GM18867 (cell line): ENCODE measurements around the gene ANKS1A.
A peak's percentile ranks its signal among the peaks of the same experiment; 100 is the strongest.
"Not testable (repeated sequence)": the region's sequence is repeated elsewhere in the genome, so short reads cannot be mapped to it uniquely, and the experiment has no call there.

Experiments
- ATAC-seq: cut with Tn5 transposase; IDR thresholded peaks from one replicate; pipeline ENCODE4 v1.9.1; 2021; ENCODE audit warnings: mild to moderate bottlenecking, moderate library complexity; ENCODE audit not compliant: unreplicated experiment

The ANKS1A gene, protein sequence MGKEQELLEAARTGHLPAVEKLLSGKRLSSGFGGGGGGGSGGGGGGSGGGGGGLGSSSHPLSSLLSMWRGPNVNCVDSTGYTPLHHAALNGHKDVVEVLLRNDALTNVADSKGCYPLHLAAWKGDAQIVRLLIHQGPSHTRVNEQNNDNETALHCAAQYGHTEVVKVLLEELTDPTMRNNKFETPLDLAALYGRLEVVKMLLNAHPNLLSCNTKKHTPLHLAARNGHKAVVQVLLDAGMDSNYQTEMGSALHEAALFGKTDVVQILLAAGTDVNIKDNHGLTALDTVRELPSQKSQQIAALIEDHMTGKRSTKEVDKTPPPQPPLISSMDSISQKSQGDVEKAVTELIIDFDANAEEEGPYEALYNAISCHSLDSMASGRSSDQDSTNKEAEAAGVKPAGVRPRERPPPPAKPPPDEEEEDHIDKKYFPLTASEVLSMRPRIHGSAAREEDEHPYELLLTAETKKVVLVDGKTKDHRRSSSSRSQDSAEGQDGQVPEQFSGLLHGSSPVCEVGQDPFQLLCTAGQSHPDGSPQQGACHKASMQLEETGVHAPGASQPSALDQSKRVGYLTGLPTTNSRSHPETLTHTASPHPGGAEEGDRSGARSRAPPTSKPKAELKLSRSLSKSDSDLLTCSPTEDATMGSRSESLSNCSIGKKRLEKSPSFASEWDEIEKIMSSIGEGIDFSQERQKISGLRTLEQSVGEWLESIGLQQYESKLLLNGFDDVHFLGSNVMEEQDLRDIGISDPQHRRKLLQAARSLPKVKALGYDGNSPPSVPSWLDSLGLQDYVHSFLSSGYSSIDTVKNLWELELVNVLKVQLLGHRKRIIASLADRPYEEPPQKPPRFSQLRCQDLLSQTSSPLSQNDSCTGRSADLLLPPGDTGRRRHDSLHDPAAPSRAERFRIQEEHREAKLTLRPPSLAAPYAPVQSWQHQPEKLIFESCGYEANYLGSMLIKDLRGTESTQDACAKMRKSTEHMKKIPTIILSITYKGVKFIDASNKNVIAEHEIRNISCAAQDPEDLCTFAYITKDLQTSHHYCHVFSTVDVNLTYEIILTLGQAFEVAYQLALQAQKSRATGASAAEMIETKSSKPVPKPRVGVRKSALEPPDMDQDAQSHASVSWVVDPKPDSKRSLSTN

DNA sequence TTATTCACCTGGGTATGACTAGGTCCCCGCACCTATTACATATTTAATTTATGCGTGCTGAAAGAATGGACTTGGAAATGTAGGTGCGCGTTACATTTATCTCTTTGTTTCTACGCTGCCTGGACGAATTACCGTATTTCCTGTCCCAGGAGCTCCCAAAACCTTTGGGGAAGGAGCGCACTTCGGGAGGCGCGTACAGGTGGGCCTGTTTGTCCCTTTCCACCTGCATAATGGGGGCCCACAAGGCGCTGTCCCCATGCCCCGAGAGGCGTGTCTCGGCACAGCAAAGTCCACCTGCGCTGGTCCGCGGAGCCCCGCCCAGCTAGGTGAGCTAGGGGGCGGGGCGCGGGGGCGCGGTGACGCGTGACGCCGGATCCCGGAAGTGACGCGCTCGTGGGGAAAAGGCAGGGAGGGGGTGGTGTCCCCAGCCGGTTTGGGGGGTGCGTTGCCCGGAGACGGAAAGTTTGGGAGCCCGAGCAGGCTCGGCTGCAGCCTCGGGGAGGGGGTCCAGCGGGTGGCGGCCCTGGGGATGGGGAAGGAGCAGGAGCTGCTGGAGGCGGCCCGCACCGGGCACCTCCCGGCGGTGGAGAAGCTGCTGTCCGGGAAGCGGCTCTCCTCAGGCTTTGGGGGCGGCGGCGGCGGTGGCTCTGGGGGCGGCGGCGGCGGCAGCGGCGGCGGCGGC, at the start of gene ANKS1A:
ANKS1A (plus strand) TSS at position 382 of the 682 bp plus-strand sequence; CDS start at position 530, 148 bp downstream.
- peak; percentile 60 for ATAC-seq

DNA sequence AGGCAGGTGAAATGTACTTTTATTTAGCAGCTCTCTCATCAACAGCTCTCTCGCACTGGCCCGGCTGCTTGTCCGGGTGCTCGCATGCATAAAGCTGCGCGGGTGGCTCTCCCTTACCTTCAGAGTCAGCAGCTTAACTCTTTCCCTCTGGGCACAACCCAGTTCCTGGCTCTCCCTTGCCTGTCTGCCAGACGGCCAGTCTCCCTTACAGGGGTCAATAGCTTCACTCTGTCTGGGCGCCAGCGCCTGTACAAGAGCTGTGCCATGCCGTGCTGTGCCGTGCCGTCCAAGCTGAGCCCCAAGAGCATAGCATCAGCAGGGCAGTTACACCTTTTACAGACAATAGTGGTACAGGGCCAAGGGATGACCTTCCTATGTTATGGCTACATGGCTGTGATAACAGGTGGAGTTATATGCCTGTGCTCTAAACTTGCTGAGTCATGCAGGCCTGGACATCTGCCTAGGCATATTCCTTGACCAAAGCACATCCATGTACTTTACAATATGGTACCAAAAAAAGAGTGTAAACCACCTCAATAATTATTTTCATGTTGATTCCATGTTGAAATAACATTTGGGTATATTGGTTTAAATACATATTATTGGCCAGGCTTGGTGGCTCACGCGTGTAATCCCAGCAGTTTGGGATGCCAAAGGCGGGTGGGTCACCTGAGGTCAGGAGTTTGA, 49.2 kb upstream of the ANKS1A start:
- no peak for ATAC-seq

DNA sequence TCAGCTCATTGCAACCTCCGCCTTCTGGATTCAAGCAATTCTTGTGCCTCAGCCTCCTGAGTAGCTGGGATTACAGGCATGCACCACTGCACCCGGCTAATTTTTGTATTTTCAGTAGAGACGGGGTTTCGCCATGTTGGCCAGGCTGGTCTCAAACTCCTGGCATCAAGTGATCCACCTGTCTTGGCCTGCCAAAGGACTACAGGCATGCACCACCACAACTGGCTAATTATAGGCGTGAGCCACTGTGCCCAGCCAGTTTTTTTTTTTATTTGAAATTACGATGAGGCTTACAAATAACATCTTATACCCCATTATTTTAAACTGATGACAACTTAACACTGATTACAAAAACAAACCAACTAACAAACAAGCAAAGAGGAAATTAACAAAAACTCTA, 40.0 kb upstream of the ANKS1A start:
- not testable (repeated sequence) for ATAC-seq

DNA sequence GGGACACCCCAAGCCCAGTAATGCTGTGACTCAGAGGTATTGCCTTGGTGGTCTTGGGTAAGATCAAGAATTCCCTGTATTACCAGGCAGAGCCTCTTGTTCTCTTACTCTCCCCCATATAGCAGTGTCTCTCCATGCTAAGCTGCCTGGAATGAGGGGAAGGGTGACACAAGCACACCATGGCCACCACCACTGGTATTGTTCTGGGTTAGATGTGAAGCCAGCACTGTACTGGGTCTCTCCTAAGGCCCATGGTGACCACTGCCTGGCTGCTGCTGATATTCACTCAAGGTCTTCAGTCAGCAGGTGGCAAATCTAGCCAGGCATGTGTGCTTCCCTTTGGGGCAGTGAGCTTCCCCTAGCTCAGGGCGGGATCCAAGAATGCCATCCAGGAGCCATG, 37.7 kb upstream of the ANKS1A start:
- ATAC-seq = no peak

DNA sequence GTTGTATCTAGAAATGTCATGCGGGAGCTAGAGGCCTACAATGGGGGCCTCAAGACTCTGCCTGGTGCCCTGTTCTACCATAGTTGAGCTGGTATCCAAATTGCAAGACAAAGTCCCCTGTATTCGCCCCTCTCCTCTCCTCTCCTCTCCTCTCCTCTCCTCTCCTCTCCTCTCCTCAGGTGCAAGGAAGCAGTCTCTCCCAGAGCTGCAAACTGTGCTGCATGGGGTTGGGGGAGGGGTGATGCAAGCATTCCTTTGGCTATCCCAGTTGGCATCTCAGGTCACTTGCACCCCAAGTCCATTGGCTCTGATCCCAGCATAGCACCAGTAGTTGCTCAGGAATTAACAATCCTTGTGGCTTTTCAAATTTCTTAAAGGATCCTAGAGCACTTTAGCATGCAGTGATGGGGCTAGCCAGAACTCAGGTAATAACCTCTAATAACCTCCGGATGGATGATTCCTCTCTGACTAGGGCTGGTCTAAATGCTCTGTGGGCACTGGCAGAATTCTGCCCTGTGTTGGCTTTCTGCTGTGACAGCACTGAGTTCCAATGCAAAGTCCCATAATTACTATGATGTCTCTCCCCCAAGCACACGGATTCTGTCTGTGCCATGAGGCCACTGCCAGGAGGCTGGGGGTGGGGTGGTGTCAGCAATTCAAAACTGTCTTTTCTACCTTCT, 36.5 kb upstream of the ANKS1A start:
- no peak for ATAC-seq

DNA sequence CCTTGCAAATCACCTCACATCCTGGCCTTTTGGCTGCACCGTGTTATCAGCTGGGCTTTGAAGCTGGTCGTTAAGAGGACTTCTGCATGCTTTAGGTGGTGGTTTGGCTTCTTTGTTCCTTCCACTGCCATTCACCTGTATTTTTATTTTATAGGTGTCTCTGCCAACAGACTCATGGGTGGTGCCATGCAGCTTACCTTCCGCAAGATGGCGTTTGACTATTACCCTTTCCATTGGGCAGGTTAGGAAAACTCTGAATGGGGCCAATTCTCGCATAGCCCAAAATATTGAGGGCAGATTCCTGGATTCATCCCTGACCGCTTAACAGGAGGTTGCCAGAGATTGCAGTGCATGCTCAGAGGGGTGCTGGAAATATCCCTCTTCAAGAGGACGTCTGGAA, 33.6 kb upstream of the ANKS1A start:
- ATAC-seq = no peak

DNA sequence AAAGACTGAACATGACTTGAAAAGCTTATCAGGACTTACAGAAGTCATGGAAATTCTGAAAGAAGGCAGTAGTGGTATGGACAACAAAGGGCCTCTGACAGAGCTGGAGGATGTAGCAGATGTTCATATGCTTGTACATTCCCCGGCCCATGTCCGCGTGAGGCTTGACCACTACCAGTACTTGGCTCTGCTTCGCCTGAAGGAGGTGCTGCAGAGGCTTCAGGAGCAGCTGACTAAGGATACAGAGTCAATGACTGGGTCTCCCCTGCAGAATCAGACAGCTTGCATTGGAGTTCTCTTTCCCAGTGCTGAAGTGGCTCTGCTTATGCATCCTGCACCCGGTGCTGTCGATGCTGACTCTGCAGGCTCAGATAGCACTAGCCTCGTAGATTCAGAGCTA, 30.4 kb upstream of the ANKS1A start:
- ATAC-seq = no peak

DNA sequence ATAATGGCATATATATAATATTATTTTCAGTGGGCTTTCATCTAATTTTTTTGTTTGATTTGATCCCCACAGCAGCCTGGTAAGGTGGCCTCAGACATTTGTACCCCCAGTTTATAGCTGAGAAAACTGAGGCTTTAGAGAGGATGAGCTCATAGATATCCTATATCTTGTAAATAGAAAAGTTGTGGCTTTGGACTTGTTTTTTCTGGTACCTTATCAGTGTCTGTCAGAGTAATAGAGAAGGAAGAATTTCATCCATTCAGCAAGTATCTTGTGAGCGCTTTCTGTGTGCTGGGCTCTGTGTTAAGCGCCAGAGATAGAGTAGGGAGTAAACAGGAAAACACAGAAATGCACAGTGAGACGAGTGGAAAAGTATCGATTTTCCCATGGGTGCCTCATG, 29.1 kb upstream of the ANKS1A start:
- ATAC-seq = no peak

DNA sequence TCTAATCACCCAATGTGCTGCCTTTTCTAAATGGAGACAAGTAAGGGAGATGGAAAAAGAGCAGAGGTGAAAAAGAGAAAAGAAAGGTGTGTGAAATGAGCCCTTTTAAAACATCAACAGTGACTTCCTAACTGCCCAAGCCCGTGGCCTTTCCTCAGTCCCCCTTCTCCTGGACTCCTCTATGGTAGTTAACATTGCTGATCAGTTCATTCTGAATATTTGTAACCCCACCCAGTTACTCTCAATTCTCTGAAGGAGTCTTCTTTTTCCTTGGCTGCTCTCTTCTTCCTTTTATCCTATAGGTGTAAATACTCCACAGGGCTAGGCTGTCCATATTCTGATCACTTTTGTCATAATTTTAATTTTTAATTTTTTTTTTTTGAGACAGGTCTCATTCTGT, 28.3 kb upstream of the ANKS1A start:
- ATAC-seq = no peak

DNA sequence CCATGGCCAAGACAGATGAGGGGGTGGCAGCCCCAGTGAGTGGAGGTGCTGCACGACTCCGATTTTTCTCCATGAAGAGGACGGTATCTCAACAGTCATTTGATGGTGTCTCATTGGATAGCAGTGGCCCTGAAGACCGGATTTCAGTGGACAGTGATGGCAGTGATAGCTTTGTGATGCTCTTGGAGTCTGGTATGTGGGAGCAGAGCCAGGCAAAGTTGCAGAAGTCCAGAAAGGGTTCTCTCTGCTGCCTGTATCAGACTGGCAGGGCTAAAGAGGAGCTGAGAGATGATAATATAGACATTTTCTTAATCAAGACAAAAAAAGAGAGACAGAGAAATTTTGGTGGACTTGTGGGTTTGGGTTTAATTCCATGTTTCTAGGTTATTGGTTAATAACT, 25.0 kb upstream of the ANKS1A start:
- no peak for ATAC-seq

DNA sequence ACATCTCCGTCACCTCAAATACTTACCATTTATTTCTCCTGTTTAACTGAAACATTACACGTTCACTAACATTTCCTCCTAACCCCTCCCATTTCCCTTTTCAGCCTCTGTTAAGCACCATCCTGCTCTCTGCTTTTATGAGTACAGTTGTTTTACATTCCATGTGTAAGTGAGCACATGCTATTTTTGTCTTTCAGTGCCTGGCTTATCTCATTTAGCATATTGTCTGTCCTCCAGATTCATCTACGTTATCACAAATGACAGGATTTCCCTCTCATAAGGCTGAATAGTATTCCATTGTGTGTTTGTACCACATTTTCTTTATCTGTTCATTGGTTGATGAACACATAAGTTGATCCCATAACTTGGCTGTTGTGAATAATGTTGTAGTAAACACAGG, 23.9 kb upstream of the ANKS1A start:
- ATAC-seq = no peak

DNA sequence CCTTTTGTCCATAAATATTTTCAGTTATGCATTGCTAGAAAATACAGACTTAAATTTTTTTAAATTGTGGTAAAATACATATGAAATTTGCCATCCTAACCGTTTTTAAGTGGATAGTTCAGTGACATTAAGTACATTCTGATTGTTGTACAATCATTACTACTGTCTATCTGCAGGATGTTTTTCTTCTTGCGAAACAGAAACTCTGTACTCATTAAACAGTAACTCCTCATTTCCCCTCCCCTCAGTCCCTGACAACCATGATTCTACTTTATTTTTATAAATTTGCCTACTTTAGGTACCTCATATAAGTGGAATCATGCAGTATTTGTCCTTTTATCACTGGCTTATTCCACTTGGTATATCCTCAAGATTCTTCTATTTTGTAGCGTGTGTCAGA, 22.5 kb upstream of the ANKS1A start:
- ATAC-seq = no peak

DNA sequence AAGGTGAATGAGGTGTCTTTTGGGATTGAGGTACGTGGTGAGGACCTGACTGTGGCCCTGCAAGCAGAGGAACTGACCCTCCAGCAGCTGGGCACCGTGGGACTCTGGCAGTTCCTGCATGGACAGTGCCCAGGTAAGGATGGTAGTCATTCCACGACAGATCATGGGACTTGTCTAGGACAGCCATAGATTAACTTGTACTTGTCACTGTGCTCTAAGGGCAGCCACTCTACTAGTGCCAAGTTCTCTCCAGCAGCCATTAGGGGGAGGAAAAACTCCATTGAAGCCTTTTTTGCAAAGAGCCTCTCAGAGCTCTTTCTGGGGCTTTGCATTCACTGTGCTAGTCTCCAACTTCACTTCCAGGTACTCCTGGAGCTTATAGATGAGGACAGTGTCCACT, 21.6 kb upstream of the ANKS1A start:
- no peak for ATAC-seq

DNA sequence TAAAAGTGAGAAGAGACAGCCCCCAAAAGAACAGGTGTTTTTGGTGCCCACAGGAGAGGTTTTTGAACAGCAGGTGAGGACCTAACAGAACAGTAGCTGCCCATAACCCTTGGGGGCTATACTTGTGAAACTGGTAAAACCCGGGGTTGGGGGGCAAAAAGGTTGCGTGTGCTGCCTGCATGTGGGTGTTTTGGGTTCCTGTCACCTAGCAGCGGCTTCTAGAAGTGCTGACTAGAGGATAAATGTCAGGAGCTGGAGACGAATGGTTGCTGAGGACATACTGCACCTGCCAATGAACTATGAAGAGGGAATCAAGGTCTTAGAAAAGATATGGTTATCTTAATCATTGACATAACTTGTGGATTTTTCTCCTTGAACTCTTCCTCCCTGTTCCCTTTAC, 17.2 kb upstream of the ANKS1A start:
- ATAC-seq = no peak

DNA sequence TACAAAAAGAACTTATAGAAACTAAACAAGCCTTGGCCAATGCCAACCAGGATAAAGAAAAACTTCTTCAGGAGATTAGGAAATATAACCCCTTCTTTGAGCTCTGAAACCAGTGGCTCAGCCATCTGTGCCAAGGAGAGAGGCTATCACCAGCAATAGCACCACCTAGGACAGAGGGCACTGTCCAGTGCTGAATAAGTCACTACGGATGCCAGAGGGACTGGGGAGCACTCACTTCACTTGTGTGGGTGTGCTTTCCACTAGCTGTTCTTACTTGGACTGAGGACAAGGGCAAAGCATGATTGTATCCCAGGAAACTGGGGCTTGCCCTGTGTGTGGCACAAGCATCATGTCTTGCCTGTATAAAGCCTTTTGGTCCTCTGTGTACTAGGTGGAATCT, 16.7 kb upstream of the ANKS1A start:
- ATAC-seq = no peak

DNA sequence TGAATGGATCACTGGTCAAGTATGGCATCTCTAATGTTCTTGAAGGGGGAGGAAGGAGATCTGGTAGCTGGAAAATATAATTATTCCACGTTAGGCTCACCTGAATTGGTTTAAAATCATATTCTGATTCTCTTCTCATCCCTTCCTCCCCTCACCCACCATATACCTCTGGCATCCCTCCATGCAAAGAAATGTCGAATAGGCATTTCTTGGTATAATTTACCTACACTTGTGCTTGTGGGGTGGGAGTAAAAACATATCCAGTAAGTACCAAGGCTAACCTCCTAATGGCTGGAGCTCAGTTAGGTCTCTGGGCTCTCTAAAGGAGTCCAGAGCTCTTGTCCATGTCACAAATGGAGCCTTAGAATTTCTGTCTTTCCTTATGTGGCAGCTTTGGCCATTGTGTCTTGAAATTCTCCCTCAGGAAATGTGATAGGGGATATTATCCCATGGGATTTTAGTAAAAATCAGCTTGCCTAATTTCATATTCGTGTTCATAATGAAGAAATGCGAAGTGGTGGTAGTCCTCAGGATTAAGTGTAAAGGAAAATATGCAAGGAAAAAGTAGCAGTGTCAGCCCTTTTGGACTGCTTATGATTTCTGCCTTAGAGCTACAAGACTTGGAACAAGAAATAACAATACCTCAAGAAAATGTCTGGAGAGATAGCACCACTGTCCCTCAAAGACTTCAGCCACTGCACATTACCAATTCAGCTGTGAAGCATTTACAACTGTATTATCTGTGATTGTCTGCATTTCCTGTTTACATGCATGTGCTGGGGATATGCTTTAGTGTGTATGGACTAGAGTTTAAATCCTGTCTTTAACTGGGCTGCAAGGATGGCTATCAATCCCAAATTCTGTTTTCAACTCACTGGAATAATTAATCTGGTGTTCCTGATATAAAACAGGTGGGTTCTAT, 13.5 kb upstream of the ANKS1A start:
- ATAC-seq = no peak

DNA sequence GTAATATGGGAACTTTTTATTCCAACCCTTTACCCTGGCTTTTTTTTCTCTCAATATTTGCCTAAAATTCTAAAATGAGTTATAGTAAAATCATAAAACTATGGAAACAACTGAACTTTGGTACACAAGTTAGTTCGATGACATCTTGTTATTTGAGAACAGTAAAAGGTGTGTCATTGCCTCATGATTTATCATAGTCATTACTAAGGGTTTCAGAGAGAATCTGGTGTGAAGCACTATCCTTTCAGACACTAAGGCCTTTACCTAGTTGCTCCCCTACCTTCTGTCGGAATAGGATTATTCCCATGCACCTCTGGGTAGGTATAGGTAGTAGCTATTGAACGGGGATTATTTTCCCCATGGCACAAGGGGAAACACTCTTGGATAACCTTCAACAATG, 12.6 kb upstream of the ANKS1A start:
- ATAC-seq = no peak

DNA sequence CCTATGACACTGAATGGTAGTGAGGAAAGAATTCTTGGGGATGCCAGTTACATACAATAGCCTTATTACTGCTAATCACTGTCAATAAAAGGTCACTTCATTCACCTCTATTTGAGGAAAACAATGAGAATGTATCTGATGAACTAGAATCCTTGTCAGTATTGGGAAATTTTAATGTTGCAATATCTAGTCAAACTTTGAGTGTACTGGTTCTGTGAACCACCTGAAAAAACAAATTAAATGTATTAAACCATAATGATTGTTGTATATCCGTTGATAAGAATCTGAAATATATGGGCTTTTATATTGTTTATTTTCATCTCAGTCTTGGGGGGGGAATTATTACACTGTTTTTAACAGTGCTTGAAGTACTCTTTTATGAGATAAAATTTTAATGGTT, 11.8 kb upstream of the ANKS1A start:
- ATAC-seq = no peak
